Measurements from ENCODE around the gene HTD2. TPM values are rescaled to one million over a fixed set of nuclear protein-coding genes. Genes with fewer than 3 reads are reported as not detected.
A peak's percentile ranks its signal among the peaks of the same experiment; 100 is the strongest.
"Not testable (repeated sequence)": the region's sequence is repeated elsewhere in the genome, so short reads cannot be mapped to it uniquely, and the experiment has no call there.

The HTD2 gene
- total and polyA plus RNA-seq, 3 donors from 2014 or later, result 14.6 to 16.4 (median 15.1) TPM

GRCh38 chr3:58285334-58285733 lies 21.0 kb upstream of the HTD2 start:
- no peak overlapping the region for H3K4me3 ChIP-seq
- H3K9me3 ChIP-seq, result no peaks in the 10 kb centered on the region
- no peak for TF ChIP-seq POLR2A (IDR thresholded peaks at IDR 0.05)
- no peak for TF ChIP-seq CTCF (IDR thresholded peaks at IDR 0.05)
- H3K36me3 ChIP-seq (ENCODE audit: low read depth, missing control alignments), result no peaks in the 10 kb centered on the region
- WGBS, 2 donors, result 51 to 71% methylated on average over 7 of the region's 7 CpGs
- peak; percentile 26 for DNase-seq
- H3K4me1 ChIP-seq, result peaks cover 9% of the 10 kb centered on the region
- H3K27me3 ChIP-seq, result no peaks in the 10 kb centered on the region
- intact Hi-C loops (cut with DNase I; ENCODE audit: low total_unique reads), result no loop called here
- no peak overlapping the region for H3K27ac ChIP-seq

- no peaks in the 10 kb centered on the region for H3K36me3 ChIP-seq (ENCODE audit: low read depth, missing control alignments)
- intact Hi-C loops (cut with DNase I; ENCODE audit: low total_unique reads), result no loop called here
- H3K4me1 ChIP-seq, result peaks cover 9% of the 10 kb centered on the region
- WGBS, 2 donors, result 44 to 65% methylated on average over 6 of the region's 6 CpGs
- H3K27me3 ChIP-seq, result no peaks in the 10 kb centered on the region
- DNase-seq, result peak; percentile 29
- no peak overlapping the region for H3K4me3 ChIP-seq
- H3K27ac ChIP-seq, result no peak overlapping the region
- no peak for TF ChIP-seq CTCF (IDR thresholded peaks at IDR 0.05)
- TF ChIP-seq POLR2A (IDR thresholded peaks at IDR 0.05), result no peak
- H3K9me3 ChIP-seq, result no peaks in the 10 kb centered on the region
Observed at GRCh38 chr3:58287354-58287753, 19.0 kb upstream of the HTD2 start.

- WGBS, 2 donors, result 50 to 63% methylated on average over 4 of the region's 4 CpGs
- intact Hi-C loops (cut with DNase I; ENCODE audit: low total_unique reads), result no loop called here
- Histone ChIP-seq H3K27me3 (no peaks in the 10 kb centered on the region), H3K27ac (no peak overlapping the region), H3K4me1 (peaks cover 9% of the 10 kb centered on the region), H3K9me3 (no peaks in the 10 kb centered on the region), H3K36me3 (ENCODE audit: low read depth, missing control alignments) (no peaks in the 10 kb centered on the region), H3K4me3 (no peak overlapping the region)
- no peak for TF ChIP-seq CTCF (IDR thresholded peaks at IDR 0.05)
- TF ChIP-seq POLR2A (IDR thresholded peaks at IDR 0.05), result no peak
- peak; percentile 53 for DNase-seq
Observed at GRCh38 chr3:58288011-58288728, 18.1 kb upstream of the HTD2 start.

- H3K36me3 ChIP-seq (ENCODE audit: low read depth, missing control alignments); DNase-seq; intact Hi-C loops (cut with DNase I; ENCODE audit: low total_unique reads); H3K4me1 ChIP-seq; H3K27me3 ChIP-seq; H3K27ac ChIP-seq; H3K4me3 ChIP-seq; H3K9me3 ChIP-seq: not testable (repeated sequence)
- 90 to 100% methylated on average over 1 to 4 of the region's 4 CpGs for WGBS, 2 donors
Observed at GRCh38 chr3:58288964-58289613, 17.2 kb upstream of the HTD2 start.

- not testable (repeated sequence) for H3K27me3 ChIP-seq; H3K36me3 ChIP-seq (ENCODE audit: low read depth, missing control alignments); H3K4me1 ChIP-seq; H3K27ac ChIP-seq; H3K9me3 ChIP-seq; DNase-seq; H3K4me3 ChIP-seq
- intact Hi-C loops (cut with DNase I; ENCODE audit: low total_unique reads), result loop anchor here (10.0 kb wide), 1 partner anchor 56 kb away; the partner anchor contains the start of gene ABHD6
- WGBS, 2 donors, result 98% methylated on average over 16 of the region's 33 CpGs; no CpG with 5 or more reads in 1 of the 2 donors
Observed at GRCh38 chr3:58290446-58290845, 15.9 kb upstream of the HTD2 start.
